Inflammatory macrophage treated with lipopolysaccharide for 4 hours (primary cell): ENCODE measurements around the gene ACOT8.
"Not testable (repeated sequence)": the region's sequence is repeated elsewhere in the genome, so short reads cannot be mapped to it uniquely, and the experiment has no call there.

Experiments used
- DNase-seq: peaks from one replicate; pipeline ENCODE4 v3.0.0-alpha.2; 2020

Gene ACOT8

DNA sequence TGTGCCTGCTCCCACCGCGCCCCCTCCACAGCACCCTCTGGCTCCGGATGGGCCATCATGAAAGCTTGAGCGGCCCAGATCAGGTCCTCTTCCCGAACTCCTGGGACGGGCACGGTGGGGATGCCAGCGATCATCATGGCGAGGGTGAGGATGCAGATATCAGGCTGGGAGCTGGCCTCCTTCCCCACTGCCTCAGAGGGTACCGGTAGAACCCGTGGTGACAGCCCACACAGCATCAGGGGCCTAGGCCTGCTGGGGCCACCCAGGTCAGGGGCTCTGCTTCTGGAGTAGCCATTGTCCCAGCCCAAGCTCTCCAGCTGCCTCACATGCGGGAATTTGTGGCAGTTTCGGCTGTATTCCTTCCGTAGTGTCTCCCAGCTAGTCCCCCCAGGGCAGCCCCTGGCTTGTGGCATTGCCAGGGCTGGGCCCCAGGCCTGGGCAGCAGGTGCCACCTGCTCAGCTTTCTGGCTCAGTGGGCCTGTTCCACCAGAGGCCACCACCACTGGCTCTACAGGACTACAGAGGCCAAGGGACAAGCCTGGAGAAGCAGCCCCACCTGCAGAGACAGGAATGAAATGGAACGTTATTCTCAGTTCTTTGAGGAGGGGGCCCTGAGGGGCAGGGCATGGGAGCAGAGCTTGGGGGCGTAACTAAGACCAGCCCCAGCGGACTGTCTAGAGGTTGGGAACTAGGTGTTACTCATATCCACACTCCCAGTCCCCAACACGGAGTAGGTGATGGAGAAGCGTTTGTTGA lies 29.6 kb upstream of the ACOT8 start:
- DNase-seq: no peak

DNA sequence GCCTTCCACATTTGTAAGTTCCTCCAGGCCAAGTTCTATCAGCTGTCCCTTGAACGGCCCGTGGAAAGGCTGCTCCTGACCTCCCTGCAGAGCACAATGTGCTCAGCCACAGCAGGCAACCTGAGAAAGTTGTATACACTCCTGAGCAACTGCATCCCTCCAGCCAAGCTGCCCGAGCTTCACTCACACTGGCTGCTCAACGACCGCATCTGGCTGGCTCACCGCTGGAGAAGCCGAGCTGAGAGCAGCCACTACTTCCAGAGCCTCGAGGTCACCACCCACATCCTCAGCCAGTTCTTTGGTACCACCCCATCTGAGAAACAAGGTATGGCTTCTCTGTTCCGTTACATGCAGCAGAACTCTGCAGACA lies 25.9 kb upstream of the ACOT8 start:
- no peak for DNase-seq

DNA sequence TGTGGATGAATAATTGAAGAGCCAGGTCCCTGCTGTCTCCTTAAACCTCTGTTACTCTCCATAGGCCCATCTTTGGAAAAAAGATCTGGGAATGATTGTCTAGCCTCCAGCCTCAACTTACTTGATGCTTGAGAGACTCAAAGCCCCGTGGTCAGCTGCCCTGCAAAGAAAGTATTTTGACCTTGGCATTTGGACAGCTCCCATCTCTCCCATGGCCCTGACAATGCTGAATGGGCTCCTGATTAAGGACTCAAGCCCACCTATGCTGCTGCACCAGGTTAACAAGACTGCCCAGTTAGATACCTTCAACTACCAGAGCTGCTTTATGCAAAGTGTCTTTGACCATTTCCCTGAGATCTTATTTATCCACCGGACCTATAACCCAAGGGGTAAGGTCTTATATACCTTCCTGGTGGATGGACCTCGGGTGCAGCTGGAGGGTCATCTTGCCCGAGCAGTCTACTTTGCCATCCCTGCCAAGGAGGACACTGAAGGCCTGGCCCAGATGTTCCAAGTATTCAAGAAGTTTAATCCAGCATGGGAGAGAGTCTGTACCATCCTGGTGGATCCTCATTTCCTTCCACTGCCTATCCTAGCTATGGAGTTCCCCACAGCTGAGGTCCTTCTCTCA lies 25.4 kb upstream of the ACOT8 start:
- DNase-seq: no peak

DNA sequence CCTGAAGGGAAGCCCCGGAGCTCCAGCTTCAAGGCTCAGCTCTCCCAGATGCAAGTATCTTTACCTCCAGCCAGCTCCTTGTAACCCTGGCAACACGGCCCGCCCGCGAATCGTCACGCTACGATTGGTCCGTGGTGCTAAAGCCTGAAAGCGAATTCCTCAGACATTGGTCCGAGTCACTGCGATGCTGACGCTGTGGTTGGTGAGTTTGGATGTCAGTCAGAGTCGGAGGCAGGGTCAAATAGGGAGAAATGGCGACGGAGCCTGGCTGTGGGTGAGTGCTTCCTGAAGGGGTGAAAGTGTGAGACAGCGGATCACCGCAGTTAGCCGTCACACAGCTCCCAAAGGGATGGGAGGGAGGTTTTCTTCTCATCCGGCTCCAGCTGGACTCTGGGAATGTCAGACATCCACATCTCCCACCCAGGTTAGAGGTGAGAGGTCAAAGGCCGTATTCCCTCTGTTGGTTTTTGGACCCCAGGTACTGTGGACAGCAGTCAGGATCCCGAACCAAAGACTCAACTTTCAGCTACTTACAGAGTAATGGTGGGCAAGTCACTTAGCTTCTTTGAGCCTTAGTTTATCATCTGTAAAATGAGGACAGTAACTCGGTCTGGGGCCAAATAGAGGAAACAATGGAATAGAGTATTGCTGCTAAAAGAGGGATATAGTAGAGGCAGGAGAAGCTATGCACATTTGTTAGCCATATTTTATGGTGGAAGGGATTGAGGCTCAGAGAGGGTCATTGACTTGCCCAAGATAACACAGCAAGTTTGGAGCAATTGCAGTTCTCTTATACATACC lies 24.0 kb upstream of the ACOT8 start, which contains the start of gene ZSWIM1:
Gene ZSWIM1 (plus strand): TSS at position 240 of the 801 bp plus-strand sequence. CDS start 1,366 bp downstream, outside the sequence.
- peak; percentile 99 for DNase-seq

DNA sequence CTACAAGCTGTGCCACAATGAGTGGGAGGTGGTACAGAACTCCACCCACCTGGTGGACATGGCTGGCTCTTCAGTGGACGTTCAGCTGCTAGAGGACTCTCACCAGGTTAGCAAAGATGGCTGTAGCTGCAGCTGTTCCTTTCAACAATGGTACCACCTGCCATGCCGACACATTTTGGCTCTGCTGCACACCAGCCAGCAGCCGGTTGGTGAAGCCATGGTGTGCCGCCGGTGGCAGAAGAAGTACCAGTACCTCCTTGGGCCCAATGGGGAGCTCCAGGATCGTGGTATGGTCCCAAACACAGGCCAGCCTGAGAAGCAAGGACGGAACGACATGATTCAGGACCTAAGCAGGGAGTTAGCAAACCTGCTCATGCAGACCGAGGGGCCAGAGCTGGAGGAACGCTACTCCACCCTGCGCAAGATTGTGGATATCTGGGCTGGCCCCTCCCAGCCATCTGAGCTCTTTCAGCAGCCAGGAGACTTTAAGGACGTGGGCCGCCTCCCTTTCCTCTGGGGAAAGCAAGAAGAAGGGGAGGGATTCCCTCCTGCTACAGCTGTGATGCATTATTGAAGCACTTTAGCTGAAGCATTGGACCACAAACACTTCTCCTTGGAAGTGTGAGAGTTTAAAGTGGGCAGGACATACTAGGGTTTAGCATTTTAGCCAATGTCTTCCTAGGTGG lies 21.0 kb upstream of the ACOT8 start:
- no peak for DNase-seq

DNA sequence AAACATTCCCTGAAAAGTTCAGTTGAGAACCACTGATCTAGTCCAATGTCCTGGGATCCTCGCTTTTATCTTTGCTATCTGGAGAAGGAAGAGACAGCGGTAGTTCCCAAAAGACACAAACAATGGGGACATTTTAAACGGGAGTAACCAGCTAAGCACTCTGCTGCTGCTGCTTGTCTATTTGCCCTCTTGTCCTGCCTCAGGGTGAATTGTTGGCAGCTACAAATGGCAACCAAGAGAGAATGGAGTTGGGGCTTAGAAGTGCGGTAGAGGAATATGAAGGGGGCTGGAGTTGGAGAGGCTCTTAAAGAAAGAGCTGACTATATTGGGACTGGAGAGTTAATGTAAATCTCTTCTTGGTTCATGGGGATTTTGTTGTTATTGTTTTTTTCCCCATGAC lies 17.4 kb upstream of the ACOT8 start:
- no peak for DNase-seq

DNA sequence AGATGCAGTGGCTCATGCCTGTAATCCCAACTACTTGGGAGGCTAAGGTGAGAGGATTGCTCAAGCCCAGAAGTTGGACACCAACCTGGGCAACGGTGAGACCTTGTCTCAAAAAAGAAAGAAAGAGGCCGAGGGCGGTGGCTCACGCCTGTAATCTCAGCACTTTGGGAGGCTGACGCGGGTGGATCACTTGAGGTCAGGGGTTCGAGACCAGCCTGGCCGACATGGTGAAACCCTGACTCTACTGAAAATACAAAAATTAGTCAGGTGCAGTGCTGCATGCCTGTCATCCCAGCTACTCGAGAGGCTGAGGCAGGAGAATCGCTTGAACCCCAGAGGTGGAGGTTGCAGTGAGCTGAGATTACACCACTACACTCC lies 16.9 kb upstream of the ACOT8 start:
- not testable (repeated sequence) for DNase-seq

DNA sequence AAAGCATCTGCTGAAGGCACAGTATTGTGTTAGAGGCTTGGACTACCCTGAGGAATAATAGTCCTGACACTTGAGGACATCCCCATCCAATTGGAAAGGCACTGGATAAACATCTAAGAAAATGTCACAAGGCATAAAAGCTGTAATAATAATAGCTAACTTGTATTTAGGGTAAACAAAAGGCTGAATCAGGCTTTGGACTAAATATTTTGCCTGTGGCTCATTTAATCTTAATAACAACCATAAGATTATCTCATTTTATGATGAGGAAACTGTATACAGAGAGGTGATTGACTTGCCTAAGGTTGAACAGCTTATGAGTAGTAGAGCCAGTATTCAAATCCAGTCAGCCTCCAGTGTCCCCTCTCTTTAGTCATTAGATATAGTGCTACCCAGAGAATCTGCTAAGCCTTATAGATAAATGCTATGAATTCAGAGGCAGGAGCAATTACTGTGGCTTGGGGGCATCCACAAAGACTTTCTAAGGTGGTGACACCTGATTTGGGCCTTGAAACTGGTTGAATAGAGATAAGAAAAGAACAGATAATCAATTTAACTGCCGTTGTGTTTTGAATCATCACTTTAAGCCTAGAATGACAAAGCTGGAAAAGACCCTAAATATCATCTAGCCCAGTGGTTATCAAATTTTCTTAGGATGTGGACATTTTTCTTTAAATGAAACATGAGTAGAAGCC lies 16.4 kb upstream of the ACOT8 start:
- DNase-seq: no peak

DNA sequence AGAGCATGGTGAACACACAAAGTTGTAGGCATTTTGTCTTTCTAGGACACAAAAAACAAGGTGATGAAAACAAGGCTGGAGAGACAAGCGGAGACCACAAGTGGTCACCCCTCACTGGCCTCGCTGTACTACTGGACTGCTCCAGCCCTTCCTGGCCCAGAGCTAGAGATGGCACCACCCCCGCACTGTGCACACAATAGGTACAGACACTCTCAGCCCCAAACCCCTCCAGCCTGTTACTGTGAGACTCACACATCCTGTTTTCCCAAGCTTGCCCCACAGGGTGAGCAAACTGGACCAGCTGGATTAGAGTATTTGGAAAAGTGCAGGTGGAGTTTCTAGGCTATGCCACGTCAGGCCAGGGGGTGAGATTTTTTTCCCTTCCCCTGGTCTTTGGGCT lies 15.4 kb upstream of the ACOT8 start:
- DNase-seq: no peak

DNA sequence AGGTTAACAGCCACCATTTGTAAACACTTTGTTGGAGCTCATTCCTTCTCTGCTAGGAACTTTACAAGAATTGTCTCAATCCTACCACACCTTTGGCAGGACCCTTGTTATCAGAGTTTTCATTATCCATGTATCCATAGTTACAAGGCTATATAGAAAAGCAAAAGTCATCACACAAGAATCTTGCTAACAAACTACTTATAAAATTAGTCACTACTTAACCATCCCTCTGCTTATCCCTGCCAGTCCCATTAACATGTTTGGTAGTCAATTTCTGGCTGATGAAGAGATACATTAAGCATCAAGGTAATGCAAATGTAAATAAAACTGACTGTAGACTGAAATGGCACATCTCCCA lies 10.6 kb upstream of the ACOT8 start:
- DNase-seq: no peak

DNA sequence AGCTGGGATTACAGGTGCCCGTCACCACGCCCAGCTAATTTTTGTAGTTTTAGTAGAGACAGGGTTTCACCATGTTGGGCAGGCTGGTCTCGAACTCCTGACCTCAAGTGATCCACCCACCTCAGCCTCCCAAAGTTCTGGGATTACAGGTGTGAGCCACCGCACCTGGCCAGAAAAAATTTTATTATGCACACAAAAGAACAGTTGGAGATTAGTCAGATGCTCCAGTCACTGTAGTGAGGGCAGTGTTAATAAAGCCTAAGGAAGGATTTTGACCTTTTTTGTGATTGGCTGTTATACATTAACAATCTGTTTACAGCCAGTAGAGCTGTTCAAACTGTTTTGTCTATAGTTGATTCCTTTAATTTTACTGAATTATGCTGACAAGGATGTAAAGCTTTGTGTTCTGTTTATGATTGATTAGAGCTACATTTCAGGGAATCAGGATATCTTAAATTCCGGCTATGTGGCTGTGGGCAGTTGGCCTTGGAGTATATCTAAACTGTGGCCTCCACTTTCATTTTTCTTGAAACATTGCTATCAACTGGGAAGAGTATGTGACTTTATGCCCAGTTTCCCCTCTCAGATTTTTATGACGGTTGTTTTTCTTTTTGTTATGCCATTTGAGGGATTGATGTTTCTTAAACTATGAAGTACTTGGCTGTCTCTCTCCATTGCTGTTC lies 10.1 kb upstream of the ACOT8 start:
- no peak for DNase-seq

DNA sequence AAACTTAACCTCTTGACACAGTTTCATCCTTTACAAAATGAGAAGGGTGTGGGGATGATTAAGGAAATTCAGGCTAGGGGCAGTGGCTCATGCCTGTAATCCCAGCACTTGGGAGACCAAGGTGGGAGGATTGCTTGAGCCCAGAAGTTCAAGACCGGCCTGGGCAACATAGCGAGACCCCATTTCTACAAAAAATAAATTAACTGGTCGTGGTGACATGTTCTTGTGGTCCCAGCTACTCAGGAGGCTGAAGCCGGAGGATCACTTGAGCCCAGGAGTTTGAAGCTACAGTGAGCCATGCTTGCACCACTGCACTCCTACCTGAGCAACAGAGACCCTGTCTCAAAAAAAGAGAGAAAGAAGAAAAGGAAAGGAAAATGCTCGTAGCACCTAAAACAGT lies 9.3 kb upstream of the ACOT8 start:
- no peak for DNase-seq

DNA sequence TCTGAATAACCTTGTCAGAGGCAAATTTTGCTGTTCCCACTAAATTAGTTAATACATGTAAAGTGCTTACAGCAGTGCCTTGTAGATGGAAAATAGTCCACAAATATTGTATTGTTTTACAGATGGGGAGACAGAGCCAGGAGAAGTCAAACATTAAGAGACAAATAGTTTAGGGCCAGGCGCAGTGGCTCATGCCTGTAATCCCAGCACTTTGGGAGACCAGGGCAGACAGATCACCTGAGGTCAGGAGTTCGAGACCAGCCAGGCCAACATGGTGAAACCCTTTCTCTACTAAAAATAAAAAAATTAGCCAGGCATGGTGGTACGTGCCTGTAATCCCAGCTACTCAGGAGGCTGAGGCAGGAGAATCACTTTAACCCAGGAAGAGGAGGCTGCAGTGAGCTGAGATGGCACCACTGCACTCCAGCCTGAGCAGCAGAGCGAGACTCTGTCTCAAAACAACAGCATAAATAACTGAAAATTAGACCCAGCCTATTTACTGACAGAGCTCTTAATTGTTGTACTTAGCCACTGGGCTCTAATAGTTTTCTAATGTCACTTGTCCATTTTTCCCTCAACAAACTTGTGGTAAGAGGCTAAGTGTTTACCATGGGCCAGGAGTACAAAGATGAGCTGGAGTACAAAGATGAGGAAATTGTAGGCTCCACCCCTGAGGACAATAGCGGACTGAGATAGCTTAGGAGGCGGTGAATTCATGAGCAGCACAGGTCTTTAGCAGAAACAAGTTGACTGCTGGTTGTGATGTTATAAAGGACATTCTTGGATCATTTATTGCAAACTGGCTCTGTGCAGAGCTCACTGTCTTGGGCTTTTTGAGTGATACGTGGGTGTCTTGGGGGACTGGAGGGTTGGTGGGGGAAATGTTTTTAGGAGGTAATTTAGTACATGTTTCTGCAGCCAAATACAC lies 6.6 kb upstream of the ACOT8 start:
- no peak for DNase-seq

DNA sequence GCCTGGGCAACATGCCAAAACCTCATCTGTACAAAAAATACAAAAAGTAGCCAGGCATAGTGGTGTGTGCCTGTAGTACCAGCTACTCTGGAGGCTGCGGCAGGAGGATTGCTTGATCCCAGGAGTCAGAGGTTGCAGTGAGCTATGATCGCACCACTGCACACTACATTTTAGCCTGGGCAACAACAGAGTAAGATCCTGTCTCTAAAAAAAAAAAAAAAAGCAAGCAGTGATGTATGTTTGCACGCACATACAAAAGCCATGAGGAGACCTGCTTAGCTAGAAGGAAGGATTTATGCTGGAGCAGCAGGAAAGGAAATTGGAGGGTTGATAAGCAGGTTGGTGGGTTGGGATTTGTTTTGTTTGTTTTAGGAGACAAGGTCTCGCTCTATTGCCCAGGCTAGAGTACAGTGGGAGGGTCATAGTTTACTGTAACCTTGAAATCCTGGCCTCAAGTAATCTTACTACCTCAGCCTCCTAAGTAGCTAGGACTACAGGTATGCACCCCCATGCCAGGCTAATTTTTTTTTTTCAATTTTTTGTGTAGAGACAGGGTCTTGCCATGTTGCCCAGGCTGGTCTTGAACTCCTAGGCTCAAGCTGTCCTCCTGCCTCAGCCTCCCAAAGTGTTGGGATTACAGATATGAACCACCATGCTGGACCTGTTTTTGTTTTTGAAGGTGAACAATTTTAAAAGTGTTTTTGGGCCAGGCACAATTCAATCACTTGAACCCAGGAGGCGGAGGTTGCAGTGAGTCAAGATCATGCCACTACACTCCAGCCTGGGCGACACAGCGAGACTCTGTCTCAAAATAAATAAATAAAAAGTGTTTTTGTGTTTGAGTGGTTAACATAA lies 4.3 kb upstream of the ACOT8 start:
- no peak for DNase-seq

DNA sequence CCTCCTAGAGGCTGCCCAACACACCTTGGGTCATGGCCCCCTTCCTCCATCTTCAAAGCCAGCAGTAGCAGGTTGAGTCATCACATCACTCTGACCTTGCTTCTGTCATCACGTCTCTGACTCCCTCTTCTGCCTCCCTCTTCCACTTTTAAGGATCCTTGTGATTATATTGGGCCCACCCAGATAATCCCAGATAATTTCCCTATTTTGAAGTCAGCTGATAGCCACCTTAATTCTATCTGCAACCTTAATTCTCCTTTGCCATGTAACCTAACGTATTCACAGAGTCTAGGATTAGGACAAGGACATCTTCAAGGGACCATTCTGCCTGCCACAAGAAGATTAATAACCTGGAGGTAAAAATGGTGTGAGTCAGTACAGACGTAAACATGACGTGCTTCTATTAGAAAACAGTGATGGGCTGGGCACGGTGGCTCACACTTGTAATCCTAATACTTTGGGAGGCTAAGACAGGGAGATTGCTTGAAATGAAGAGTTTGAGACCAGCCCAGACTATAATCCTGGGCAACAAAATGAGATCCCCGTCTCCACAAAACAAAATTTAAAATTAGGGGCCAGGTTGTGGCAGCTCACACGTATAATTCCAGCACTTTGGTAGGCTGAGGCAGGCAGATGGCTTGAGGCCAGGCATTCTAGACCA lies 3.5 kb upstream of the ACOT8 start:
- DNase-seq: no peak

DNA sequence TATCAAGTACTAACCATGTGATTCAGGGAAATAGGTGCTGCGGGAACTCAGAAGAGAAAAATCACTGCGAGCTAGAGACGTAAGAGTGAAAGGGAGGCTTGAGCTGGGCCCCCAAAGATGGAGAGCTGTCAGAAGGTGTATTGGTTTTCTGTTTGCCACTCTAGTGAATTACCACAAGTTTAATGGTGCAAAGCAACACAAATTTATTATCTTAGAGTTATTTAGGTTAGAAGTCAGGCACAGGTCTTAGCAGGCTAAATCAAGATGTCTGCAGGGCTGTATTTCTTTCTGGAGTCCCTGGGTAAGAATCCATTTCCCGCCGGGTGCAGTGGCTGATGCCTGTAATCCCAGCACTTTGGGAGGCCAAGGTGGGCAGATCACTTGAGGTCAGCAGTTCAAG lies 2.7 kb upstream of the ACOT8 start:
- no peak for DNase-seq

DNA sequence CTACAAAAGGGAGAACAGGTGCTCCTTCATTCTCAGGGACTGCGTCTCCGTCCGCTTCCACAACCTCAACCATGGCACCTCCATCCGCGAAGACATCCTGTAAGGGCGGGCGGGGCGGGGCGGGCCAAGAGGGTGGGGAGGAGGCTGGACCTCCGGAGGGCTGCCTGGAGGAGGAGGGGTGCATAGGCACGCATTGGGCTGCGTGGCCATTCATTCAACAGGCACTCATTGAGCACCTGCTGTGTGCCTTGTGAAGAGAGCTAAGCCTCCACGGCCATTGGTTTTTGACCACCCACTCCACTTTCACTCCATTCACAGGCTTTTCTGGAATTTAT lies 657 bp upstream of the ACOT8 start:
- DNase-seq: peak; percentile 21

DNA sequence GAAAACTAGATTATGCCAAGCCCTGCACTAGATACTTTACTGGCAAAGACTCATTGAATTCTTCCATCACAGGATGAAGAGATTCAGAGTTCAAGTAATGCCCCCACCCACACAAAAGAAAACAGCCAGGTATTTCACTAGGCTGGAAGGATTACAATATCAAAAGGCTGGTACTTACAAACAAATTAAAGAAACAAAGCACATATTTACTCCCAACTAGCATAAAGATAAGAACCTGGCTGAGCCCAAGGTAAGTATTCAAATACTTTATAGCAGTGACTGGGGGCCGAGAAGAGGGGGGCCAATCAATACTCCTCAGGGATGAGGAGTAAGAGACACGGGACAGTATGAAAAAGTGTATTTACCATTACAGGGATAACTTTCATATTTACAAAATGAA lies 3.7 kb downstream of the ACOT8 start:
- DNase-seq: no peak

DNA sequence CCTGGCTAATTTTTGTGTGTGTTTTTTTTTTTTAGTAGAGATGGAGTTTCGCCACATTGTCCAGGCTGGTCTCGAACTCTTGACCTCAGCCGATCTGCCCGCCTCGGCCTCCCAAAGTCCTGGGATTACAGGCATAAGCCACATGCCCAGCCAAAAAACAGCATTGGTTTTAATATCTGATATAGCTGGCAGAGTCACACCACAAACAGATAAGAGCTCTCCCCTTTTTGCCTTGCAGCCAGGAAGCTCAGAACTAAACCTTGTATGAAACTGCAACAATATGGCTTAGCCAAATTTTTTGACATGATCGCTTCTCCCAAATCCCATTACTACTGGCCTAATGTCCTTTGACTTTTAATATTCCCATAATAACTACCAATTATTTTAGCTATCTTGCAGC lies 4.9 kb downstream of the ACOT8 start:
- no peak for DNase-seq

DNA sequence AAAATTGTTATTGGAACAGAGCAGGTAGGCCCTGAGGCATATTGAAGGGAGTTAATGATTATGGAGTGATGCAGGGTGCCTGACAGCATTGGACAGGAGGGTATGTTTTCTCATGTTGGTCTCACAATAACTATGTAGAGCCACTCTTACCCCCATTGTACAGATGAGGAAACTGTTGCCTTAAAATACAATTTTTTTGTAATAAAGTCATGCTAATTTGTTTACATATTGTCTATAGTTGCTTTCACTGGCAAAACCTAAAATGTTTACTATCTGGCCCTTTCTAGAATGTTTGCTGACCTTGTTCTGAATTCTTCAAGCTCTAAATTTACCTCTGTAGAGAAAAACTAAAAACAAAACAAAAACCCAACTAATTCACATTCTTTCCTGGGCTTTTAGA lies 5.7 kb downstream of the ACOT8 start:
- no peak for DNase-seq
